AG04450 (cell line): ENCODE data around the gene MSI2. TPM values are rescaled to one million over a fixed set of nuclear protein-coding genes. Genes with fewer than 3 reads are reported as not detected.

Experiments
- CTCF ChIA-PET: fragments of 300-600, 350-600 bp; formaldehyde crosslinking; extraction: SDS; loops from one replicate; lab custom pipeline; 2022; ENCODE audit warnings: antibody characterized with exemption, inconsistent platforms; lab: Charles Lee
- POLR2A ChIA-PET: fragments of 350-600 bp; formaldehyde crosslinking; extraction: SDS; loops from one replicate; lab custom pipeline; 2021; ENCODE audit warnings: antibody characterized with exemption, inconsistent platforms; lab: Yijun Ruan, JAX
- DNase-seq: peaks from one replicate; pipeline ENCODE4 v3.0.0-alpha.2; 2011; ENCODE audit warnings: low read depth, low spot score
- H3K27ac ChIP-seq: one replicate; pipeline ENCODE4 v1.5.1; 2012; ENCODE audit warnings: low read depth, low read length, control low read depth
- H3K27me3 ChIP-seq: one replicate; pipeline ENCODE4 v1.6.0; 2012; ENCODE audit warnings: low read length; ENCODE audit not compliant: control insufficient read depth, insufficient read depth
- H3K4me3 ChIP-seq: 2 replicates; pipeline ENCODE4 v1.5.1; 2011; ENCODE audit warnings: mild to moderate bottlenecking, low read depth, low read length, control low read depth
- H3K9me3 ChIP-seq: 2 replicates; pipeline ENCODE4 v1.5.1; 2012; ENCODE audit warnings: low read length; ENCODE audit not compliant: control insufficient read depth, insufficient read depth
- polyA plus RNA-seq: library from polyadenylated mRNA; depleted of rRNA; stranded (reverse); fragments of >200 nt; gene quantifications from 2 replicates; pipeline ENCODE4 v1.2.3, GENCODE V29; 2011
- TF ChIP-seq, protein P1 (sequence below): IDR thresholded peaks from 2 replicates; pipeline ENCODE4 v1.5.1; 2011; ENCODE audit warnings: low read depth, low read length, control low read depth, inconsistent platforms

The MSI2 gene
- polyA plus RNA-seq, 1 experiment = 26.2 TPM

DNA sequence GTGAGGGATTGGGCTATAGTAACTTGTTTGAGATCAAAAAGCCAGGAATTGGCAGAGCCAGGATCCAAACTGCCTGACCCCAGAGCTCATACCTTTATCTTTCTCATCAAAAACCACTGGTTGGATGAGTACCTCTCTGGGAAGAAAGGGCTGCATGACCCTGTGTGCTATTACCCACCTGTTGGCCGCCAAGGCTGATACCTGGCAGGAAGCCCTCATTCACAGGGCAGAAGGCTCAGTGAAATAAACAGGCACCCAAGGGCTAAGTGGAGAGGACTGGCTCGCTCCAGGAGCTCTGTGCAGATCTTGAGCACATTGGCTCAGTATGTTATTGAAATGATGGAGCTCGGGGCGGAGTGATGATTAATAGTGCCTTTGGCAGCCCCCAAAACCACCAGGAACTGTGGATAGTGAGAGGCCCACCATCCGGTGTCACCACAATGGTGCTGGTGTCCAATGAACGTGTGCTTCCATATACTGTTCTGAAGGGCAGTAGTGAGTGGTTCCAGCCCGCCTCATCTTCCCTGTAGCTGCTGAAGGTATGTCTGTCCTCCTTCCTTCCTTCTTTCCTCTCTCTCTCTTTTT, 197.6 kb downstream of the MSI2 start:
- DNase-seq = no peak
- ChIA-PET POLR2A (interaction anchor here (1.3 kb wide), 1 partner anchor 20 kb away, joined by 7 read pairs; no protein-coding TSS in a partner anchor), CTCF (interaction anchor here (1.3 kb wide), 1 partner anchor 144 kb away, joined by 3 read pairs; no protein-coding TSS in a partner anchor)
- TF ChIP-seq, protein P1, sequence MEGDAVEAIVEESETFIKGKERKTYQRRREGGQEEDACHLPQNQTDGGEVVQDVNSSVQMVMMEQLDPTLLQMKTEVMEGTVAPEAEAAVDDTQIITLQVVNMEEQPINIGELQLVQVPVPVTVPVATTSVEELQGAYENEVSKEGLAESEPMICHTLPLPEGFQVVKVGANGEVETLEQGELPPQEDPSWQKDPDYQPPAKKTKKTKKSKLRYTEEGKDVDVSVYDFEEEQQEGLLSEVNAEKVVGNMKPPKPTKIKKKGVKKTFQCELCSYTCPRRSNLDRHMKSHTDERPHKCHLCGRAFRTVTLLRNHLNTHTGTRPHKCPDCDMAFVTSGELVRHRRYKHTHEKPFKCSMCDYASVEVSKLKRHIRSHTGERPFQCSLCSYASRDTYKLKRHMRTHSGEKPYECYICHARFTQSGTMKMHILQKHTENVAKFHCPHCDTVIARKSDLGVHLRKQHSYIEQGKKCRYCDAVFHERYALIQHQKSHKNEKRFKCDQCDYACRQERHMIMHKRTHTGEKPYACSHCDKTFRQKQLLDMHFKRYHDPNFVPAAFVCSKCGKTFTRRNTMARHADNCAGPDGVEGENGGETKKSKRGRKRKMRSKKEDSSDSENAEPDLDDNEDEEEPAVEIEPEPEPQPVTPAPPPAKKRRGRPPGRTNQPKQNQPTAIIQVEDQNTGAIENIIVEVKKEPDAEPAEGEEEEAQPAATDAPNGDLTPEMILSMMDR = no peak
- no peaks in the 10 kb centered on the region for H3K9me3 ChIP-seq
- no peak overlapping the region for H3K4me3 ChIP-seq
- H3K27me3 ChIP-seq = no peaks in the 10 kb centered on the region
- no peak overlapping the region for H3K27ac ChIP-seq

DNA sequence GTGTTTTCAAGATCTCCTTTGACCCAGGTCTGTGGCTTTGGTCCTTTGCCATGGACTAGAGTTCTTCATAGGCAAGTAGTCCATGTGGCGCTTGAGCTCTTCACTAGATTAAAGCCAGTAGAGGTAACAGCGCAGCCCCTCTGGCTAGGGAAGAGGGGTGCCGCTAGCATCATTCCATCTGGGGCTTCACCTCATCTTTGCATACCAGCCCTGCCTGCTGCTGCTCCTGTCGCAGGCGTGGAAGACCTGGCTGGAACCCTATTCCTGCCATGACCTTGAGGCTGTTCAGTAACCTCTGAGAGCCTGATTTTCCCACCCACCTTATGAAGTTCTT, 198.4 kb downstream of the MSI2 start:
- no peaks in the 10 kb centered on the region for H3K27me3 ChIP-seq
- ChIA-PET POLR2A (interaction anchor here (1.3 kb wide), 2 partner anchors 9 to 19 kb away, joined by 4 to 7 read pairs; no protein-coding TSS in a partner anchor), CTCF (interaction anchor here (0.6 to 1.3 kb wide), 3 partner anchors 143 to 217 kb away, joined by 3 to 6 read pairs (median 3); no protein-coding TSS in a partner anchor)
- TF ChIP-seq, protein P1 = no peak
- H3K4me3 ChIP-seq = no peak overlapping the region
- no peak overlapping the region for H3K27ac ChIP-seq
- no peaks in the 10 kb centered on the region for H3K9me3 ChIP-seq
- no peak for DNase-seq

DNA sequence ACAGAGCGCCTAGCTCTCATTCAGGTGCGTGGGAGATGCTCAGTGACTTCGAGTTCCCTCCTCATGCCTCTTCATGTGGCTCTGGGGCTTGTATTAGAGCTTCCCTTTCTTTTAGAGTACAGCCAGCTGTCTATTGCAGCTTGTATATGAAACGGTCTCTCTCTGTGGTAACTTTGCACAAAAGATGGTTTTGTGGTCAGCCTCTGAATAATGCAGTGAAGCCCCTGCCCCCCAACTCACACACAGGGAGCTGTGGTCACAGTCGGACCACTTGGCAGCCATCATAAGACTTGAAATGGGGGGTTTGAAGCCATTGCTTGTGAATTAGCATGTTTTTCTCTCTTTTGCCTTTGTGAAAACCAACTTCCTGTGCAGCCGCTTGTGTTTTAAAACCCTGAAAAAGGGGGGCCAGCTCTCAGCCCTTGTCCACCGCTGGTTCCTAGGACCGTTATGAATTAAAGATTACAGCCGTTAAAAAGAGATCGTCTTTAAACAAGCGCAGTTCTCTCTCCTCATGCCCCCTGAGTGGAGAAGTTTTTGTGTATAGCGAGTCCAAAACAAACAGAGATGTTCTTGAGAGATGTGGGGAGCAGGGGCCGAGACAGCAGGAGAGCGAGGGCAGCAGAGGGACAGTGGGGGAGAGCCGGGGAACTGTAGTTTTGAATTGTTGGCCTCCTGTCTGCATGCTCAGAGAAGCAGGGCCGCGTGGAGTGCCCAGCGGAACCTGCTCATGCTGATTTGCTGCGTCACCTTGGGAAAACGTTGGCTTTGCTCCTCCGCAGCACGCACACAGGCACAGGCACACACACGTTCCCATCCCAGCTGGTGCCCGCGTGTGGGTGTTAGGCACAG, 199.0 kb downstream of the MSI2 start:
- TF ChIP-seq, protein P1 = no peak
- Histone ChIP-seq H3K4me3 (no peak overlapping the region), H3K27me3 (no peaks in the 10 kb centered on the region), H3K27ac (peak overlapping the region; percentile 52), H3K9me3 (no peaks in the 10 kb centered on the region)
- DNase-seq = no peak
- ChIA-PET POLR2A (interaction anchor here (1.3 kb wide), 2 partner anchors 10 to 19 kb away, joined by 4 to 7 read pairs; no protein-coding TSS in a partner anchor), CTCF (interaction anchor here (0.6 to 1.3 kb wide), 3 partner anchors 143 to 216 kb away, joined by 3 to 6 read pairs (median 3); no protein-coding TSS in a partner anchor)

DNA sequence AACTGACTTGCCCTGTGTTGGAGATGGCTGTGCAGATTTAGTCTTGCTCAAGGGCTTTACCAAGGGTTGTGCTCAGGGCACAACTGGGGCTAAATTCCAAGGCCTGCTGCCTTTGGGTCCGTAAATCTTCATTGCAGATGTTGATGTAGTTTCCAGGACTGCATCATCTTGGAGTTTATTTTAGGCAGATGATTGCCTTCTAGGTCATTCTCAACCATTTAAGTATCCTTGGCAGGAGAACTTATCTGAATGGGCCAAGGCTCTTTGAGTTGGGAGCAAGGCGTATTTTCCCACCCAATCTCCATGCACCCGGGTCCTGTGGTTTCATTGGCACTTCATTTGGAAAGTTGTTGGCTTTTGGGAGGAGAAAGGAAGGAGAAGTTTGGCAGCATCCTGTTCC, 200.3 kb downstream of the MSI2 start:
- no peaks in the 10 kb centered on the region for H3K27me3 ChIP-seq
- no peaks in the 10 kb centered on the region for H3K9me3 ChIP-seq
- no peak overlapping the region for H3K27ac ChIP-seq
- ChIA-PET CTCF (no interaction called here), POLR2A (interaction anchor here (0.7 kb wide), 1 partner anchor 141 kb away, joined by 4 read pairs; no protein-coding TSS in a partner anchor)
- DNase-seq = no peak
- TF ChIP-seq, protein P1 = no peak
- no peak overlapping the region for H3K4me3 ChIP-seq
